Activated T-helper 1 cell treated with anti-CD3 and anti-CD28 coated beads, Interleukin-2, amount 50 U/mL, for 16 hours (primary cell): ENCODE data around the gene MAGEA9.
"Not testable (repeated sequence)": the region's sequence is repeated elsewhere in the genome, so short reads cannot be mapped to it uniquely, and the experiment has no call there.

ENCODE experiments used
- DNase-seq, 2 donors: peaks; one replicate each; pipeline ENCODE4 v3.0.0-alpha.2; 2020; ENCODE audit warnings: low read depth in 1 of 2, low spot score in 1 of 2

Gene MAGEA9

GRCh38 chrX:149781727-149782126 is at the start of gene MAGEA9:
Gene MAGEA9 (plus strand): TSS chrX:149781930. CDS start chrX:149786211, 4,281 bp downstream.
- DNase-seq = not testable (repeated sequence)

- not testable (repeated sequence) for DNase-seq
Measured at GRCh38 chrX:149742269-149742668, 39.5 kb upstream of the MAGEA9 start.

GRCh38 chrX:149746390-149747007 is 35.2 kb upstream of the MAGEA9 start:
- DNase-seq = not testable (repeated sequence)

GRCh38 chrX:149757206-149758067 is 24.3 kb upstream of the MAGEA9 start:
- DNase-seq = no peak

- no peak for DNase-seq
Measured at GRCh38 chrX:149758068-149758714, 23.5 kb upstream of the MAGEA9 start.

GRCh38 chrX:149758715-149759078 is 23.0 kb upstream of the MAGEA9 start:
- not testable (repeated sequence) for DNase-seq

GRCh38 chrX:149759824-149760223 is 21.9 kb upstream of the MAGEA9 start:
- DNase-seq = no peak

GRCh38 chrX:149760965-149761364 is 20.8 kb upstream of the MAGEA9 start:
- no peak for DNase-seq

- not testable (repeated sequence) for DNase-seq
Measured at GRCh38 chrX:149761858-149762674, 19.7 kb upstream of the MAGEA9 start.

GRCh38 chrX:149762696-149763614 is 18.8 kb upstream of the MAGEA9 start:
- DNase-seq = no peak

GRCh38 chrX:149770344-149770743 is 11.4 kb upstream of the MAGEA9 start:
- not testable (repeated sequence) for DNase-seq

GRCh38 chrX:149773026-149773425 is 8.7 kb upstream of the MAGEA9 start:
- not testable (repeated sequence) for DNase-seq

- DNase-seq = not testable (repeated sequence)
Measured at GRCh38 chrX:149773768-149774167, 8.0 kb upstream of the MAGEA9 start, which contains the start of gene HSFX1. Gene HSFX1 (plus strand): TSS chrX:149774068. CDS start chrX:149774682, 614 bp downstream.

- not testable (repeated sequence) for DNase-seq
Measured at GRCh38 chrX:149777999-149778398, 3.7 kb upstream of the MAGEA9 start.

GRCh38 chrX:149795531-149795930 is 13.8 kb downstream of the MAGEA9 start:
- DNase-seq = not testable (repeated sequence)

- no peak for DNase-seq
Measured at GRCh38 chrX:149799095-149799714, 17.5 kb downstream of the MAGEA9 start.

GRCh38 chrX:149799938-149800337 is 18.2 kb downstream of the MAGEA9 start:
- DNase-seq = no peak

- no peak for DNase-seq
Measured at GRCh38 chrX:149803458-149804062, 21.8 kb downstream of the MAGEA9 start.

- DNase-seq = no peak
Measured at GRCh38 chrX:149804102-149804501, 22.4 kb downstream of the MAGEA9 start.
